Activated naive CD4-positive, alpha-beta T cell (primary cell): ENCODE measurements around the gene SVIP.

ENCODE experiments used
- DNase-seq, 4 experiments: peaks; one replicate each; lab custom pipeline; 2025; lab: John Stamatoyannopoulos, UW

The SVIP gene

DNA sequence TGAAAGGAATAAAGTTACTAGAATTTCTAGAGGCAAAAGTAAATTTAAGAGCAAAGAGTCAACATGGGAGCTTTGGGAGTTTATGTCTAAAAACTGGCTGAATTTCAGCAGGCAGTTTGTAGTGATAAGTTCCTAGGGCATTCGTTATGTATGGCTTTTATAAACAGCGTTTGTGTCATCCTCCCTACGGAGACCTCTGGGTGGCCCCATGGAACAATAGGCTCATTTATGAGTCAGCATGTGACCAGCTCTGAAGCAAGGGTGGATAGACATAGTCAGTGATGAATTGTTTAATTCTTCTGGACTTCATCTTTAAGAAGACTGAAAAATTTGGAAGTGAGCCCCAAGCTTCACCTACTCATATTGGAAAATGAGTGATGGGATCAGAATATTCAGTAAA, 37.1 kb downstream of the SVIP start:
- no peak for DNase-seq

- DNase-seq, result no peak
These were observed 41.9 kb downstream of the SVIP start for GRCh38 chr11:22787551-22788162.

- no peak for DNase-seq
These were observed 42.5 kb downstream of the SVIP start for GRCh38 chr11:22787055-22787454.

DNA sequence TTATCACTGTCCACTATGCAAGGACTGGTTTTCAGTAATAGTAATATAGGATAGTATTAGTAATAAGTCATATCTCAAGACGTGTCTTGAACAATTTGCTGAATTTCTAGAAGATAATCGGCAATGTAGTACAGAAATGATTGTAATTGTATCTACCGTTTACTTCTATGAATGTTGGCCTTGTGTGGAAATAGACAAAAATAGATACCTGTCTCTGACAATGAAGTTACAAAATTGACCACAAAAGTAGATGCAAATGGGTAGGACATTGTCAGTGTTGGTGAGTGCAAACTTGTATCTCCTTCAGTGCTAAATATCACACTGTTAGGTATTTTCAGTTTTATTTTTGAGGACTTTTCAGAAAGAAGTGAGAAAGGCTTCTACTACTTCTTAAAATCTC, 43.1 kb downstream of the SVIP start:
- no peak for DNase-seq

GRCh38 chr11:22785251-22785650, 44.4 kb downstream of the SVIP start:
- DNase-seq, result no peak

DNA sequence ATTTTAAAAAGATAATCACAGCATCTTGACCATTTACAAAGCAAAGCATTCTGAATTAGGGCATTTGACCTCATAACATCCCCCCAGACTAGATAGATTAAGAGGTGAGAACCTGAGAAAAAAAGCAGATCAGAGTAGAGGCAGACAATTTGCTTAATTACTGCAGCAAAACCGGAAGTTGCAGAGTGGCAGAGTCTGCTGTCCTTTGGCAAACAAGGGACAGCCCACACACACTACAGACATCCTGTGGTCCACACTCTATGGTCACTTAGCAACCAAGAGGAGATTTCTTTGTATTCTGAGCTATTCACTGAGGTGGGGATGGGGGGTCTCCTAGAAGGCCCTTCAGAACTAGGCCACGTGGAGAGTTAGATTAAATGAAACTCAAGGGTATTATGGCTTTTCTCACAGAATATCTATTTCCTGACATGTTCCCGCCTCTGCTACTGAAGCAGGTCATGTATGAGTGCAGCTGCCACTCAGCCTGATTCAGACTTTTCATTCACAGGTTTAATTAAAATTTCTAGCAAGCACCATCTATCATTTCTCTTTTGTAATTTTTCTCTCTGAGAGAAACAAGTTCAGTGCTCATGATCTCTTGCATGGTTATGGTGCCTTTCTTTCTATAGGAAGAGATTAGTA, 48.5 kb downstream of the SVIP start:
- DNase-seq, result no peak

GRCh38 chr11:22779850-22780249, 49.8 kb downstream of the SVIP start:
- DNase-seq, result no peak

GRCh38 chr11:22778642-22779041, 51.0 kb downstream of the SVIP start:
- DNase-seq, result no peak

DNA sequence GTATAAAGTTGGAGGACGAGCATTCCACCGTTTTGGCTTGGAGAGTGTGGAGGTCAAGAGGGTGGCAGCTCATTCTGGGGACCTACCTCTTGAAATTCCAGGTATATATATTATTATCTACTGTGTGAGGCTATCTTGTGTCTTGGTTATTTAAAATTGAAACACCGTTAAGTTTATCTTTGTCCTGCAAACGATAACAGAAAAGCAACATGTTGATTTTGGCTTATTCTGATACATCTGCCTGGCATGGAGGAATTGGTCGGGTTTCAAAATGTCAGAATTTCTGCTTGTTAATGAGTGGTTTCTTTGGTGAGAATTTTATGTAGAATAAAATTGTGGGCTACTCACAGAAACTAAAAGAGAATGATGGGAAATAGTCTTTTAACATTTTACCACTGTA, 54.4 kb downstream of the SVIP start:
- DNase-seq, result no peak

- DNase-seq, result no peak
These were observed 54.9 kb downstream of the SVIP start for GRCh38 chr11:22774716-22775115.

GRCh38 chr11:22769081-22769480, 60.5 kb downstream of the SVIP start:
- no peak for DNase-seq
